ENCODE measurements around the gene PACS1.
"Not testable (repeated sequence)": the region's sequence is repeated elsewhere in the genome, so short reads cannot be mapped to it uniquely, and the experiment has no call there.

PACS1 gene

DNA sequence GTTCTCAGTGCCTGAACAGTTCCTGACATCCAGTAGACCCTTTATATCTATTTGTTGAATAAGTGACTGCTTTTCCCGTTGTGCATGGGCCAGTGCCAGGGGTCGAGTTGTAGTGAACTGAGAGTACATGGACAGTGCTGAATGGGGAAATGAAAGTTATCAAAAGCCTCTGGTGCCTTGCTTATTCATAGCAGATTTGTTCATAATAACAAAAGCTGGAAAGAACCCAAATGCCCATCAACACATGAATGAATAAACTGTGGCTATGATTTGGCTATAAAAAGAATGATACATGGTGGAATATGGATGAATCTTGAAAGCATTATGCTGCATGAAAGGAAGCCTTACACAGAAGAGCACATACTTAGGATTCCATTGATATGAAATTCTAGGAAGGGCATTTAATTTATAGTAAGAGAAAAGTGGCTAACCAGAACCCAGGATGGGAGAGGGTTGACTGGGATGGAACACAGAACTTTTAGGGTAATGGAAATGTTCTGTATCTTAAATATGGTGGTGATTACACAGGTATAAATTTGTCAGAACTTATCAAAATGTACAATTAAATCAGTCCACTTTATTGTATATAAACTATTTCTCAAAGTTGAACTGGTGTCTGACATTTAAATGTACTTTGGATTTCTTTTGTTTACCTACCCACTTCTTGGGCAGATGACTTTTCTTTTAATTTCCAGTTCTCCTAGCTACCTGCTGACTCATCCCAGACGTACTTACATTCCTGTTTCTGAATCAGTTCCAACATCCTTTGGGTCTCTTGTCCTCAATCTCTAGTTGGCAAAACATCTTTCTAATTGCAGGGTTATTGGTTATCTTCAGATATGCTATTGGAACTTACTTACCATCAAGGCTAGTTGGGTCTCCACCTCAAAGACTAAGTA lies 42.8 kb downstream of the PACS1 start:
- DNase-seq = peak; percentile 72

DNA sequence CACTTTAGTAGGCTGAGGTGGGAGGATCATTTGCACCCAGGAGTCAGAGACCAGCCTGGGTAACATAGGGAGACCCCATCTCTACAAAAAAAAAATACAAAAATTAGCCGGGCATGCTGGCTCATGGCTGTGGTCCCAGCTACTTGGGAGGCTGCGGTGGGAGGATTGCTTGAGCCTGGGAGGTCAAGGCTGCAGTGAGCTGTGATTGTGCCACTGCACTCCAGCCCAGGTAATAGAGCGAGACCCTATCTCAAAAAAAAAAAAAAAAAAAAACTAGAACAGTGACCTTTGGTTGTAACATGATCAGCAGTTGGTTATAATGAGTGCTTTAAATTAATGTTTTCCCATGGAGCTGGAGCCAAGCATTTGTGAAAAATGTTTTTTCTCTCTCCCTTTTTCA lies 44.9 kb downstream of the PACS1 start:
- DNase-seq = not testable (repeated sequence)

DNA sequence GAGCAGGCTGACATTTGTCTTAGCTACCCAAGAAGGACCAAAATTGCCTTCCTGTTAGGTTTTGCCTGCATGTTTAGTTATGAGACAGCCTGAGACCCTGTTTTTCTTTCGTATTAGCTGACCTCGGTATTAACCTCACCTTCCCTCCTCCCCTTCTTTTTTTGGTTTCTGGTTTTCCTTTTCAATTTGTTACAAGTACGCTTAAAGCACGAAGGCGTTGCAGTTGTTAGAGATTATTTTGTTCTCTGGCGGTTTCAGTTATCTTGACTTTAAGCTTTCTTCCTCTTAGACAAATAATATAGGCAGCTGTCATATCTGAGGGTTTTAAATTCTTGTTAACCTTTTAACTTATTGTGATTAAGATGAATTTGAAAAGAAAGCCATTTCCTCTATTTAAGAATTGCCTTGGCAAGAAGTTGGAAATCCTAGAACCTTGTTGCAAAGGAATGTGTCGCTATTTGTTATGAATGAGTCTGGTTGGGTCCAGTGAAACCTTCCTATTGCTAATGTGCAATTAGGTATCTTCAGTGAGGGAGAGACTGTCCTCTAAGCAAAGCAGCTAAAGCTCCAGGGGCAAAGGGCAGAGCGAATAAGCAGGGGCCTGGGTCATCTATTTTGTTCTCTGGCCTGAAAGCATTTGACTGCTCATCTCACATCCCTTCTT lies 45.7 kb downstream of the PACS1 start:
- no peak for DNase-seq

- DNase-seq = no peak
These were observed 46.7 kb downstream of the PACS1 start for GRCh38 chr11:66116576-66117361.

GRCh38 chr11:66118847-66119246 lies 48.8 kb downstream of the PACS1 start:
- DNase-seq = no peak

DNA sequence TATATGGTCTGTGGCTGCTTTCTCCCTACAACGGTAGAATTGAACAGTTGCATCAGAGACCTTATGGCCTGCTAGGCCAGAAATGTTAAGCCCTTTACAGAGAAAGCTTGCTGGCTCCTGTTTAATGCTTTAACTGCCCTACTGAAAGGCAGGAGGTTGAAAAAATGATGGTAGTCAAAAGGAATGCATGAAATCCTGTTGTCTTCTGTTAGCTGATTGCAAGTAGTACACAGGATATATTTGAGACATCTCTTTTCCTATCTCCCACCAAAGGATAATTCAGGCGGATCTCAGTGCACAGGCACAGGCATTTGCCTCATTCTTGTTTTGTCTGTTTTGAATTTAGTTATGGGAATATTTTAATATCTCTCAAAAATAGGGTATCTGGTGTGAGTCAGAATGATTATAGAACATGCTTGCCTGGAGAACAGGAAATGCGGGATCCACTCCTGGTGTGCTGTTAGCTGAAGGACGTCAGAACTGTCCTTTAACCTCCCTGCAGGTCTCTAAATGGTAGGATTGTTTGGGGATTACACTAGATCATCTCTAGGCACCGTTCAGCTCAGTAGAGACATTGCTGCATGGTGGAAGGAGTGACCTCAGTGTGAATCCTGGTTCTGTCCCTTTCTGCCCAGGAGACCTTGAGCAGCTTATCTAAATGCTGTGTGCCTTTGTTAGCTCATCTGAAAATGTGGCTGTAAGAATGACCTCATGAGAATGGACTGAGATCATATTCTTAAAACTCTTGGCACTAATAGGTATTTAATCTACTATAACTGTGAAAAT lies 49.5 kb downstream of the PACS1 start:
- DNase-seq = peak; percentile 87

DNA sequence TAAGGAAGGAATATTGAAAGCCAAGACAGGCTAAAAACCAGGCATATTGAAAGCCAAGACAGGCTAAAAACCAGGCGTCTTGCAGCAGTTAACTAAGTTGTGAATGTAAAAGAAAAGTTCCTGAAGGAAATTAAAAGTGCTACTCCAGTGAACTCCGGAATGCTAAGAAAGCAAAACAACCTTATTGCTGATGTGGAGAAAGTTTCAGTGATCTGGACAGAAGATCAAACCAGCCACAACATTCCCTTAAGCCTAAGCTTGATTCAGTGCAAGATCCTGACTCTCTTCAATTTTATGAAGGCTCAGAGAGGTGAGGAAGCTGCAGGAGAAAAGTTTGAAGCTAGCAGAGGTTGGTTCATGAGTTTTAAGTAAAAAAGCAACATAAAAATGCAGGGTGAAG lies 51.4 kb downstream of the PACS1 start:
- DNase-seq = no peak

- peak; percentile 96 for DNase-seq
These were observed 53.8 kb downstream of the PACS1 start for GRCh38 chr11:66123902-66124301.

DNA sequence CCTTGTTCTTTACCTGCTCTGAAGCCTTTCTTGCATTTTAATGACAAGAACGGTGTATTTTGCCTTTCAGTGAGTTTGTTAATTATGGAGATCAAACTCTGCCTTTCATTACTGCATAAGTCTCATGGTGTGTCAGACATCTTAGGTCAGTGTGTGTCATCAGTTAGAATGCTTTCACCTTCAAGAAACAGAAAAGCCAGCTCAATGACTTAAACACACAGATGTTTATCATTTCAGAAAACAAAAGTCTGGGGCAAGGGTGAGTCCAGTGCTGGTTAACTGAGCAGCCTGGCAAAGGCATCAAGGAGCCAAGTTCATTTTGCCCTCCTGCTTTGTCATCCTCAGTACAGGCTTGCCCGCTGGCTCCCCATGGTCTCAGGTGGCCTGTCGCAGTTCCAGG lies 54.5 kb downstream of the PACS1 start:
- DNase-seq = peak; percentile 36

- DNase-seq = peak; percentile 62
These were observed 56.0 kb downstream of the PACS1 start for GRCh38 chr11:66126064-66126463.

DNA sequence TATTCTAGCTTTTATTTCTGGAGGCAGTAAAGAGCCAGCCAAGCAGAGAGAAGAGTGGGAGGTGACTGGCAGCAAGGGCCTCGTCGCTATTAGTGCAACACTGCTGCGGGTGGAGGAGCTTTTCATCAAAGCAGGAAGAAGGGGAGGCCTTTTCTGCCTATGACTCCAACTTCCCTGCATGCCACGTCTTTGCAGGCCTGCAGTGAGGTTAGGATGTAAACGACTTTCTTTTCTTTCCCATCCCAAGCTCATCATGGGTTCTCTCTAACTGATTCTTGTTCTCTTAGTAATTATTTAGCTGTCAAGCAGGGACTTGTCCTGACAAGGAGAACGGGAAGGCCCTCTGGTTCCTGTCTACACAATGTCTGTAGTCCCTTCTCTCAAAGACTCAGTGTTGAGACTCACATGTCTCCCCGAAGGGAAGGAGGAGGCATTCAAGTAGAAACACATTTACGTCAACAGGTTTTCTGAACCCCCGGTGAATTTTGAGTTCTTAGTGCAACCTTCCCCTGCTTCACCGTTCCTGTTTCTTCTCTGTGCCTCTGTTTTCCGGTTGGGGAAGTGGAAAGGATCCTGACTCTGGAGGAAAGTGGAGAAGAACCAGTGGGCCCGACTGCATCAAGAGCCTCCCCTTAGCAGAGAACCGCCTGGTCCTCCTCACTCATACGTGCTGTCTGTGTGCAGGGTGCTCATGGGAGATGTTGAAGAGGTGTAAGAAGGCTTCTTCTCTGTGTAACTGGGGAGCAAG lies 56.9 kb downstream of the PACS1 start:
- DNase-seq = peak; percentile 66

GRCh38 chr11:66130978-66131377 lies 60.9 kb downstream of the PACS1 start:
- DNase-seq = no peak

DNA sequence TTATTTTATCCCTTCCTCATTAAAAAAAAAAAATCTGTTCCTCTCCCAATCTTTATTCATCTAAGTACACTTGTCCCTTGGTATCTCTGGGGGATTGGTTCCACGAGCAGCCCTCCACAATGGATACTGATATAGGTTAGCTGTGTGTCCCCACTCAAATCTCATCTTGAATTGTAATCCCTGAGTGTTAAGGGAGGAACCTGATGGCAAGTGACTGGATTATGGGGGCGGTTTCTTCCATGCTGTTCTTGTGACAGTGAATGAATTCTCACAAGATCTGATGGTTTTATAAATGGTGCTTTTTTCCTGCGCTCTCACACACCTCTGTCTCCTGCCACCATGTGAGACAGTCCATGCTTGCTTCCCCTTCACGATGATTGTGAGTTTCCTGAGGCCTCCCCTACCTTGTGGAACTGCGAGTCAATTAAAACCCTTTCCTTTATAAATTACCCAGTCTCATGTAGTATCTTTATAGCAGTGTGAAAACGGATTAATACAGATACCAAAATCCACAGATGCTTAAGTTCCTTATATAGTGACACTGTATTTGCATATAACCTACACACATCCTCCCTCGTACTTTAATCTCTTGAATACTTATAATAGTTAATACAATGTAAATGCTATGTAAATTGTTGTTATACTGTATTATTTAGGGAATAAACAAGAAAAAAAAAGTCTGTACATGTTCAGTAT lies 62.0 kb downstream of the PACS1 start:
- no peak for DNase-seq

- DNase-seq = peak; percentile 35
These were observed 63.2 kb downstream of the PACS1 start for GRCh38 chr11:66133216-66133775.

DNA sequence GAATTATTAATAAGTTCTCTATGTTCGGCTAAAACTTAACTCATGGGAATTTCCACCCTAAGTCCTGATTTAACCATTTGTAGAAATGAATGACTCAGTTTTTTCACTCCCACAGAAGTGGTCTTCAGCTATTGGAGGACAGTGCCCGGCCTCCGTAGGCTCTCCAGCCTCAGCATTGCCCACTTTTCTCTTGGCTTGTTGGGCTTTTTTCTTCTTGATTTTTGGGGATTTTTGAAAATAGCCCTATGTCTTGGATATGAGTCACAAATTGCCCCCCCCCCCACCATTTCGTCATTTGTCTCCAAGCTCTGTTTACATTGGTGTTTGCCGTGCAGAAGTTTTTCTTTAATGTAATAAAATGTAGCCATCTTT lies 66.7 kb downstream of the PACS1 start:
- DNase-seq = no peak

GRCh38 chr11:66139817-66140404 lies 69.8 kb downstream of the PACS1 start:
- DNase-seq = no peak

DNA sequence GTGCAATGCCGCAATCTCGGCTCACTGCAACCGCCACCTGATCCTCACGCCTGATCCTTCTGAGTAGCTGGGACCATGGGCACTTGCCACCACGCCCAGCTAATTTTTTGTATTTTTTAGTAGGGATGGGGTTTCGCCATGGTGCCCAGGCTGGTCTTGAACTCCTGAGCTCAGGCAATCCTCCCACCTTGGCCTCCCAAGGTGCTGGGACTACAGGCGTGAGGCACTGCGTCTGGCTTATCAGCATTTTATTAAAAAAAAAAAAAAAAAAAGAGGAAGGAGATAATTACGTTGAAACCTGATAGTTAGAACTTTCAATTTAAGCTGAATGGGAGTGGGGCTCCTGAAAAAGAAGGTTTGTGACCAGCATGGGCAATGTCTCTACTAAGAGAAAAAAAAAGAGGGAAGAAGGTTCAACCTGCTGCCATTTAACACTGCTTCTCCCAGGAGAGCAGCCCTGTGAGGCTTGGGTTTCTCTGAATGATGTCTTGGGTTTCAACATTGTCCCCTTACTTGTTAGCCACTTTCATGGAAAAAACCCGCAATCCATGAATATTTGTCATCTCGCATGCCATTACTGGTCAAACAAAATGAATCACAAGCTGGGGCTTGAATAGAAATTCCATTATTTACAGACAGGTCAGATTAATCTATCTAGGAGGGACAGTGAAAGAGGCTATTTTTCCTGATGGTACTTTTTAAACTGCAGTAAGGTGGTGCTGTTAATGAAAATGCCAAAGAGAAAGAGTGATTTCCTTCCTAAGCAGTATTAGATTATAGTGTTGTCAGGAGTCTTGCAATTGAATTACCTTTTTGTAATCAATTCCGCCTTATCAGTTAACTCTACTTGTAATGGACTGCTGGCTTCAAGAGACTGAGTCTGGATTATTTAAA lies 72.5 kb downstream of the PACS1 start:
- peak; percentile 43 for DNase-seq

DNA sequence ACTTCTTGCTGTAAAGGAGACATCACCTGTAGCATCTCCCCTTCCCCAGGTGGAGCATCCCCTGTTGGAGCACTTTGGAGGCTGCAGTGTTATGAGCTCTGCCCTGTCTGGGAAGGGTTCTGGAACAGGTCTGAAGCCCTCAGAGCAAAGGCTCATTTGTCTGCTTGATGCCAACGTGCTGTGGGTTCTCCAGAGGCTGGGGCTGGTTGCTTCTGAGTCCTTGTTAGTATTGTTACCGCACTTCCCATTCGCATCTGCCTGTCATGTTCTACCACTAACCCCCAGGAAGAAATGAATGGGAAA lies 73.1 kb downstream of the PACS1 start:
- DNase-seq = no peak

DNA sequence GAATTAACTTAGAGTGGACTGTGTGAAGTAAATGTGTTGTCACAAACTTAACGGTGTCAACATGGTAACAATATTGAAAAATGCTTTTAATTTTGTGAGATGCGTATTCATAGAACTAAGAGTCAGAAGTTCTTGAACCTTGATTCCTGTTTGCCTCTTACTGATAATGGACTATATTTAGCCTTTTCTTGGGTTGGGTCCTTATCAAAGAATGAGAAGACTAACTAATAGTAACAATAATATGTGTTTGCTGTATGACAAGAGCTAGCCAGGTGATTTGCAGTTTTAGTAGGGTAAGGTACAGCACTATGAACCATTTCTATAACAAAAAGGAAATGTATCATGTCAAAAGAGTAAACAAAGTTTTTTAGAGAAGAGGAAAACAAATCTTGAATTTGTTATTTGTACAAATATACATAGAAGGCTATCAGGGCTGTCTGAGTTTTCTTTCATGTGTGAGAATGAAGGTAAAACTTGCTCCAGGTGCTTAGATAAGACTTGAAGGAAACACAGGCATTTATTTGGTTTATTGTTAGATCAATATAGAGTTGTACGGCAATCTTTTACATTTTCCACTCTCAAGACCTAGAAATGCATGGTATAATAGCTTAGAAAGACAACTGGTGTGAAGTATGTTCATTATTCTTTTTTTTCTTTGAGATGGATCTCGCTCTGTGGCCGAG lies 74.1 kb downstream of the PACS1 start:
- DNase-seq = no peak

All from DMS53 (cell line).